ENCODE measurements around the gene LRP2. TPM values are rescaled to one million over a fixed set of nuclear protein-coding genes. Genes with fewer than 3 reads are reported as not detected.

Gene LRP2
- total and polyA plus RNA-seq, 2 donors from 2014 or later: 44.7 to 85.4 TPM

DNA sequence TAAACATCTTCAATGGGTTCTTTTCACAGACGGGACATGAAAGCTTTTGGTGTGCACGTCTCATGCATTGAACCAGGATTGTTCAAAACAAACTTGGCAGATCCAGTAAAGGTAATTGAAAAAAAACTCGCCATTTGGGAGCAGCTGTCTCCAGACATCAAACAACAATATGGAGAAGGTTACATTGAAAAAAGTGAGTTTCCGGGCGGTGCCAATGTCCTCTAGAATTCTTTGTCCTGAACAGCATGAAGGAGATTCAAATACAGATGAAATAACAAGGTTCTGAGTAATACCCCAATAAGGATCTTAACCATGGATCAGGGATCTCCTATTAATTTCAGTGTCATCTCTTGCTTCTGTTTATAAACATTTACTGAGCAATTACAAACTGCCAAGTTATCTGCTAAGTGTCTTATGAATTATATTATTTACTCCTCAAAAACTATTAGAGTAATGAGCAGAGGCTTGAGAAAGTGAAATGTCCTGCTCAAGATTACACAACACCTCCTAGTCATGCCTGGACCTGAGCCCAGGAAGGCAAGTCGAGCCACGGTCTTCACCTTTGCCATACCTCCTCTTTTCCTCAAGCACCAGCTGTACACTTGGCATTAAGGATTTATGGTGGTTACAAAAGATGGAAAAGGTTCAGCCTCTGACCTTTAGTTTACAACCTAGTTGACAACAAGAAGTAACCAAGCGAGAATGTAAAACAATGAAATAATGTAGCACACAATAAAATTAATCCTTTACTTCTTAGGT, 270.4 kb downstream of the LRP2 start:
- FAIRE-seq: no peak
- DNase-seq: no peak
- intact Hi-C loops (cut with DNase I): no loop called here

DNA sequence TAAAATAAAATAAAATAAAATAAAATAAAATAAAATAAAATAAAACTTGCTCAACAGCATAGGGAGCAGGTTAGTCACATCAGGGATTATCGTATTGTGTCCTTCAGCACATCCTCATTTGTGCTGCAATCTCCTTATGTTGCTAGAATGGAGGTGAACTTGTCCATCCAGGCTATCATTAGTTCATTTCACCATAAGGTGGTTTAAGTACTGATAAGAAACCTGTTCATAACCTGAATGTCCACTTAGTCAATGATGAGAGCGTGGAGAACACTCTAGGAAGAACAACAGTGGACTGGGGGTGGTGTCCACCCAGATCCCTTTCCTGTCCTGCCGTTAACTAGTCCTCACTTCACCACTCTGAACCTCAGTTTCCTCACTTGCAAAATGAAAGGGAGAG, 271.1 kb downstream of the LRP2 start:
- intact Hi-C loops (cut with DNase I): no loop called here
- H3K4me3 ChIP-seq (ENCODE audit: low read length in 3 of 3): no peak overlapping the region
- no peaks in the 10 kb centered on the region for H3K36me3 ChIP-seq (ENCODE audit: control insufficient read depth in 2 of 3, insufficient read depth in 3 of 3, low read length in 3 of 3)
- H3K27me3 ChIP-seq (ENCODE audit: control insufficient read depth, insufficient read depth, low read length): no peaks in the 10 kb centered on the region
- TF ChIP-seq, protein P1, sequence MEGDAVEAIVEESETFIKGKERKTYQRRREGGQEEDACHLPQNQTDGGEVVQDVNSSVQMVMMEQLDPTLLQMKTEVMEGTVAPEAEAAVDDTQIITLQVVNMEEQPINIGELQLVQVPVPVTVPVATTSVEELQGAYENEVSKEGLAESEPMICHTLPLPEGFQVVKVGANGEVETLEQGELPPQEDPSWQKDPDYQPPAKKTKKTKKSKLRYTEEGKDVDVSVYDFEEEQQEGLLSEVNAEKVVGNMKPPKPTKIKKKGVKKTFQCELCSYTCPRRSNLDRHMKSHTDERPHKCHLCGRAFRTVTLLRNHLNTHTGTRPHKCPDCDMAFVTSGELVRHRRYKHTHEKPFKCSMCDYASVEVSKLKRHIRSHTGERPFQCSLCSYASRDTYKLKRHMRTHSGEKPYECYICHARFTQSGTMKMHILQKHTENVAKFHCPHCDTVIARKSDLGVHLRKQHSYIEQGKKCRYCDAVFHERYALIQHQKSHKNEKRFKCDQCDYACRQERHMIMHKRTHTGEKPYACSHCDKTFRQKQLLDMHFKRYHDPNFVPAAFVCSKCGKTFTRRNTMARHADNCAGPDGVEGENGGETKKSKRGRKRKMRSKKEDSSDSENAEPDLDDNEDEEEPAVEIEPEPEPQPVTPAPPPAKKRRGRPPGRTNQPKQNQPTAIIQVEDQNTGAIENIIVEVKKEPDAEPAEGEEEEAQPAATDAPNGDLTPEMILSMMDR (IDR thresholded peaks at IDR 0.05; ENCODE audit: borderline replicate concordance, extremely low read depth, insufficient read depth): no peak
- FAIRE-seq: no peak
- H3K9me3 ChIP-seq (ENCODE audit: control insufficient read depth in 2 of 3, insufficient read depth in 1 of 3, low read length in 3 of 3): no peaks in the 10 kb centered on the region
- no peak overlapping the region for H3K27ac ChIP-seq (ENCODE audit: low read depth in 2 of 2, low read length in 2 of 2)
- DNase-seq: no peak
- H3K9ac ChIP-seq (ENCODE audit: low read length in 3 of 3): no peak overlapping the region
- H3K4me1 ChIP-seq (ENCODE audit: control insufficient read depth in 2 of 3, insufficient read depth in 2 of 3, low read depth in 1 of 3, low read length in 3 of 3): no peaks in the 10 kb centered on the region

More for the DNA sequence above, 270.4 kb downstream of the LRP2 start:
- no peaks in the 10 kb centered on the region for H3K9me3 ChIP-seq (ENCODE audit: control insufficient read depth in 2 of 3, insufficient read depth in 1 of 3, low read length in 3 of 3)
- no peaks in the 10 kb centered on the region for H3K4me1 ChIP-seq (ENCODE audit: control insufficient read depth in 2 of 3, insufficient read depth in 2 of 3, low read depth in 1 of 3, low read length in 3 of 3)
- H3K4me3 ChIP-seq (ENCODE audit: low read length in 3 of 3): no peak overlapping the region
- TF ChIP-seq, protein P1 (IDR thresholded peaks at IDR 0.05; ENCODE audit: borderline replicate concordance, extremely low read depth, insufficient read depth): no peak
- H3K36me3 ChIP-seq (ENCODE audit: control insufficient read depth in 2 of 3, insufficient read depth in 3 of 3, low read length in 3 of 3): no peaks in the 10 kb centered on the region
- H3K27me3 ChIP-seq (ENCODE audit: control insufficient read depth, insufficient read depth, low read length): no peaks in the 10 kb centered on the region
- H3K27ac ChIP-seq (ENCODE audit: low read depth in 2 of 2, low read length in 2 of 2): no peak overlapping the region
- H3K9ac ChIP-seq (ENCODE audit: low read length in 3 of 3): no peak overlapping the region

DNA sequence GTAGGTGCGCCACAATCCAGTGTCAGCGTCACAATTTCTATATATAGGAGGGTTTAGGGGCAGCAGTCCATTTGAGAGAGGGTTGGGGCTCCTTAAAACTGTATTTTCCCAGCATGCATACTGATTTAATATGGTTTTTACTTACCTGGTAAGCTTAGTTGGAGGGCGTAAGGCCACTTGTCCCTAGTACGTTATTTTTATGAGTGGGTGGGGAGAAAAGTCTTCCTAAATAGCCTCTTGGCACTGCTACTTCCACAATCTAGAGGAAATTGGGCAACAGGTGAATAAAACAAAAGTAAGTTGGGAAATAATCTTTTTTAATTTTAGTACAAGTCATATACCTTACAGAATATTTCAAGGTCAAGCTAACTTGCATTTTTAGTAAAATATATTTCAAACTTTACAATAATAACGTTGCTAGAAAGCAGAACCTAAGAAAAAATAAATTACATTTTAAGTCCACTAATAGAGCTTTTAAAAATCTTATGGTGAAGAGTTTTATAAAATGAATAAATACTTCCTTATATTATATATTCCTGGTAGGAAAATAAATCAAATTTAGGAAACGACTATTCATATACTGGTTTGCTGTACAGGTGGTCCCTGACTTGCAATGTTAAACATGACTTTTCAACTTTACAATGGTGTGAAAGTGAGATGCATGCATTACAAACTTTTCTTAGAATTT, 272.1 kb downstream of the LRP2 start:
- TF ChIP-seq, protein P1 (IDR thresholded peaks at IDR 0.05; ENCODE audit: borderline replicate concordance, extremely low read depth, insufficient read depth): no peak
- FAIRE-seq: no peak

More for the DNA sequence above, 272.1 kb downstream of the LRP2 start:
- intact Hi-C loops (cut with DNase I): no loop called here
- no peak for DNase-seq
- H3K4me3 ChIP-seq (ENCODE audit: low read length in 3 of 3): no peak overlapping the region
- H3K27me3 ChIP-seq (ENCODE audit: control insufficient read depth, insufficient read depth, low read length): no peaks in the 10 kb centered on the region
- no peaks in the 10 kb centered on the region for H3K36me3 ChIP-seq (ENCODE audit: control insufficient read depth in 2 of 3, insufficient read depth in 3 of 3, low read length in 3 of 3)
- no peak overlapping the region for H3K9ac ChIP-seq (ENCODE audit: low read length in 3 of 3)
- H3K4me1 ChIP-seq (ENCODE audit: control insufficient read depth in 2 of 3, insufficient read depth in 2 of 3, low read depth in 1 of 3, low read length in 3 of 3): no peaks in the 10 kb centered on the region
- no peaks in the 10 kb centered on the region for H3K9me3 ChIP-seq (ENCODE audit: control insufficient read depth in 2 of 3, insufficient read depth in 1 of 3, low read length in 3 of 3)
- H3K27ac ChIP-seq (ENCODE audit: low read depth in 2 of 2, low read length in 2 of 2): no peak overlapping the region
